GM10266 (cell line): Measurements from ENCODE around the gene JUND.

Experiments
- DNase-seq: peaks from one replicate; pipeline ENCODE4 v3.0.0; 2012; ENCODE audit errors: extremely low spot score
- CTCF ChIP-seq: IDR thresholded peaks from 2 replicates; pipeline ENCODE4 v1.5.1; 2012; ENCODE audit warnings: mild to moderate bottlenecking, low read depth; ENCODE audit not compliant: control insufficient read depth, insufficient read depth; ENCODE audit errors: missing control alignments

Gene JUND

GRCh38 chr19:18264971-18265540 is 16.4 kb downstream of the JUND start:
- DNase-seq, result no peak
- no peak for TF ChIP-seq CTCF

DNA sequence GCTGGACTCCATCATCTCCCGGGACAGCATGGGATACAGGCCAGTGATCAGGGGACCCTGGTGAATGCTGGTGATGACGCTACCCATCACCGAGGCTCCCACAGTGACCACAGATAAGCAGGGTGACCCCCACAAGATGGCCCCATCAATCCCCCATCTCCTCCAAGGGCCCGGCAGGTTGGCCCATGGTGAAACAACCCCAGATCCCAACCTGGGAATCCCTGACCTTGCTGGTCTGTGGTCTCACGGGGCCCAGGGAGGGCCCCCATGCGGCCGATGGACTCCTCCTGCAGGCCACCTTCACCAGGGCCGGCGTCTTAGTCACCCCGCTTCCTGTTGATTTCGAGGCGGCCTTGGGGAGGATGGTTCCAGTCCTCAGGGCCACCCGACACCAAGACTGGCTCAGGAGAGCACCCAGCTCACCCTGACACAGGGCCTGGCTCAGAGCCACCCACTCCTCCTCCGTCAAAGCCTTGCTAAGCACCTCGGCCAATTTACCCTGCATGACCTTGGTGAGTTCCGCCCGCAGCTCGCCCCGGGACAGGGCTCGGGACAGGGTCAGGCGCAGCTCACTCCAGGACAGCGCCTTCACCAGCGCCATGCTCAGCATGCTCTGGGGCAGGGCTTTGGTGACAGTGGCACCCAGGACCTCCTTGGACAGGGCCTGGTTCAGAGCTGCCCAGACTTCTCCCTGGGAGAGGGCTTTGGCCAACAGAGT is 17.1 kb downstream of the JUND start:
- TF ChIP-seq CTCF, result no peak
- no peak for DNase-seq

- TF ChIP-seq CTCF, result no peak
- no peak for DNase-seq
Observed at GRCh38 chr19:18263324-18264136, 17.9 kb downstream of the JUND start.

DNA sequence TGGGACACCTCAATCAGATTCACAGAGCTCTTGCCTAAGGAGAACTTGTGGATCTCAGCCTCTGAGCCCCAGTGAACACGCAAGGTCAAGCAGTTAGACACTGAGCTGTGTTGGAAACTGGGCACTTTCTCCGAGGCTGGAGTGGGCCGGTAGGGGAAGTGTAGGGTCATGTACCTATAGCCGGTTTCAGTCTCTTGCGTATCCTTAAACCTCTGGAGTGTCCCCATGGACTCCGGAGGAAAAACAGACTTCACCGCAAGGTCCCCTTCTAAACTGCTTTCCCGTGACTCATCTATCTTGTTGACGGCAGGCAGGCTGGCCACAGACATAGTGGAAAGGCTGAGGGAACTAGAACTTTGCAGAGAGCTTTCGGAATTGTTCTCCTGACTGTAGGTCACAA is 18.5 kb downstream of the JUND start:
- TF ChIP-seq CTCF, result no peak
- DNase-seq, result no peak

DNA sequence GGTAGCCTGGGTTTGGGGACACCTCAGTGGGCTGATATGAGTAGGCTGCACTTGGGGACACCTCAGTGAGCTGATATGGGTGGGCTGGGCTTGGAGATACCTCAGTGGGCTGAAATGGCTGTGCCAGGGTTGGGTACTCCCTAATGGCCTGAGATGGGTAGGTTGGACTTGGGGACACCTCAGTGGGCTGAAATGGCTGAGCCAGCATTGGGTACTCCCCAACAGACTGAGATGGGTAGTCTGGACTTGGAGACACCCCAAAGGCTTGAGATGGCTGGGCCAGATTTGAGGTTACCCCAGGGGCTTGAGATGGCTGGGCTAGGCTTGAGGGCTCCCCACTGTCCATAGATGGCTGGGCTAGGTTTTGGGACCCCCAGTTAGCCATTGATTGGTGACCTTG is 19.3 kb downstream of the JUND start:
- no peak for TF ChIP-seq CTCF
- DNase-seq, result no peak

- DNase-seq, result no peak
- TF ChIP-seq CTCF, result no peak
Observed at GRCh38 chr19:18261474-18261873, 19.9 kb downstream of the JUND start.

DNA sequence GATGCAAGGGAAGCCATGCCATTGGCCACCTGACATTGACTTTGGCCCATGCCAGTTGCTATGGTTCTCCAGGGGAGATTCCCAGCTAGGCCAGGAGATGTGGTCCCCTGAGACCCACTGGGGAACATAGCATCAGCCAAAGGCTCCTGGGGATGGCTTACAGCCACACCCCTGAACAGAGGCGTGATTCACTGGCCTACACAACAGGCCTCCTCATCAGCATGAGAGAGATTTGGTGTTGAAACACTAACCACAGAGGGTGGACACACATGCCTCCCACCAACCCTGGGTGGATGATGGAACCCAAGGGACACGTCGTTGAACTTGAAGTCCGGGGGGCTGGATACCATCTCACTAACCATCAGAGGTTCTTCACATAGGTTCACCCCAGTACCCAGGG is 21.5 kb downstream of the JUND start:
- no peak for DNase-seq
- TF ChIP-seq CTCF, result no peak
